ENCODE results near the gene CCT6A. TPM values are rescaled to one million over a fixed set of nuclear protein-coding genes. Genes with fewer than 3 reads are reported as not detected.
"Not testable (repeated sequence)": the region's sequence is repeated elsewhere in the genome, so short reads cannot be mapped to it uniquely, and the experiment has no call there.

The CCT6A gene
- polyA plus RNA-seq, 2 of the 4 experiments (the other 2 are of a cell fraction), result 334 to 520 TPM

DNA sequence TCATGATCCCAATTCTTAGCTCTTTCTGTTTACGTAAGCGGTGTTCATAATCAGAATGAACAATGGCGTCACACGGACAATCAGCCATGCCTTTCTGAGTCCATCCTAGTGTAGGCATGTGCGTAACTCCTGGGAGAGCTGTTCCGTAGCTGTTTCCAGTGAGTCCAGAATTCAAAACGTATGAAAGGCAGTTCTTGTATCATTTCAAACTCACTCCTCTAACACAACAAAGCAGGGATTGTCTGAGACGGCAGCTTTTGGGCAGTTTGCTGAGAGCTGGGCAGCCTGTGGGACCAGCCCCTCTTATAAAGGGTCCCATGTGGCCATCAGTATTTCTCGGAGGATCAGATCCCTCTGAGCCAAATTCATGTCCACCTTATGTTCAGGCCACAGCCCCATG lies 43.7 kb upstream of the CCT6A start:
- FAIRE-seq, result no peak

DNA sequence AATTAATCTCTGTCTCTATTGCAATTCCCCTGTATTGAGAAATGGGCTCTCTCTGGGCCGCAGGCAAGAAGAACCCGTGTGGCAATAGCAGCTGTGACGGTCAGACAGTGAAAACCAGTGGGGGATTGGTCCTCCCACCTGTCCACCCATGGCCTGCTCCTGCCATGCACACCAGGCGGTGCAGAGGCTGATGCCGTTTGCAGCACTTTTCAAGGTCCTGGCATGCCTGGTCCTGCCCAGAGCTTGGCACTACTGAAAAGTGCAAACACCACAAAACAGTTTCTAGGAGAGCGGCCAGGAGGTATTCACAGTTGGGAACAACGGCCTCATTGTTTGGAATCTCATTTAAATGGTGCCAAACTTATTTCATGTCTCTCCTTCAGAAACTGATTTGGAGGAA lies 41.9 kb upstream of the CCT6A start:
- 93% methylated on average over 5 of the region's 7 CpGs for WGBS (ENCODE audit: missing lambda C conversion rate)
- Histone ChIP-seq H3K4me3 (no peak overlapping the region), H3K4me2 (no peak overlapping the region), H3K9me3 (no peaks in the 10 kb centered on the region), H3K27ac (no peak overlapping the region), H3K4me1 (peaks cover 14% of the 10 kb centered on the region)
- ATAC-seq (no peak), FAIRE-seq (no peak), DNase-seq (ENCODE audit: low read depth in 1 of 2, low spot score in 1 of 2) (no peak)
- TF ChIP-seq ZSCAN20 (CRISPR knock-in tag; IDR thresholded peaks at IDR 0.05), result no peak
- TF ChIP-seq FOXS1 (CRISPR knock-in tag; IDR thresholded peaks at IDR 0.05), result no peak
- no peak for TF ChIP-seq POLR2AphosphoS2 (conservative IDR thresholded peaks at IDR 0.05; ENCODE audit: low read length)
- TF ChIP-seq HOXB13 (CRISPR knock-in tag; IDR thresholded peaks at IDR 0.05; ENCODE audit: low read depth), result no peak
- TF ChIP-seq POLR2A (IDR thresholded peaks at IDR 0.05; ENCODE audit: low read length), result no peak
- TF ChIP-seq, protein P1, sequence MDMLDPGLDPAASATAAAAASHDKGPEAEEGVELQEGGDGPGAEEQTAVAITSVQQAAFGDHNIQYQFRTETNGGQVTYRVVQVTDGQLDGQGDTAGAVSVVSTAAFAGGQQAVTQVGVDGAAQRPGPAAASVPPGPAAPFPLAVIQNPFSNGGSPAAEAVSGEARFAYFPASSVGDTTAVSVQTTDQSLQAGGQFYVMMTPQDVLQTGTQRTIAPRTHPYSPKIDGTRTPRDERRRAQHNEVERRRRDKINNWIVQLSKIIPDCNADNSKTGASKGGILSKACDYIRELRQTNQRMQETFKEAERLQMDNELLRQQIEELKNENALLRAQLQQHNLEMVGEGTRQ (IDR thresholded peaks at IDR 0.05), result no peak
- no peak for TF ChIP-seq TP53 (CRISPR knock-in tag; IDR thresholded peaks at IDR 0.05)
- no peak for TF ChIP-seq KDM5A (IDR thresholded peaks at IDR 0.05)
- no peak for TF ChIP-seq RCOR1 (IDR thresholded peaks at IDR 0.05; ENCODE audit: low read depth, low read length)
- TF ChIP-seq HOXB5 (CRISPR knock-in tag; IDR thresholded peaks at IDR 0.05), result no peak
- TF ChIP-seq CBX8 (IDR thresholded peaks at IDR 0.05), result no peak
- no peak for TF ChIP-seq NPAS2 (CRISPR knock-in tag; IDR thresholded peaks at IDR 0.05; ENCODE audit: borderline replicate concordance)
- no peak for TF ChIP-seq BHLHE40 (IDR thresholded peaks at IDR 0.05; ENCODE audit: low read depth, low read length)
- no peak for TF ChIP-seq ZC3H11A (IDR thresholded peaks at IDR 0.05)
- no peak for TF ChIP-seq SMC3 (IDR thresholded peaks at IDR 0.05)
- TF ChIP-seq, protein P2, sequence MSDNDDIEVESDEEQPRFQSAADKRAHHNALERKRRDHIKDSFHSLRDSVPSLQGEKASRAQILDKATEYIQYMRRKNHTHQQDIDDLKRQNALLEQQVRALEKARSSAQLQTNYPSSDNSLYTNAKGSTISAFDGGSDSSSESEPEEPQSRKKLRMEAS (IDR thresholded peaks at IDR 0.05), result no peak
- ChIA-PET CTCF (no interaction called here), POLR2A (interaction anchor here (0.5 to 0.7 kb wide), 3 partner anchors 32 to 1123 kb away, joined by 3 to 7 read pairs (median 6); no protein-coding TSS in a partner anchor)

More for the DNA sequence above, 43.7 kb upstream of the CCT6A start:
- ChIA-PET POLR2A (interaction anchor here (1.9 kb wide), 1 partner anchor 43 kb away, joined by 7 read pairs; the partner anchor contains the start of genes CCT6A and PSPH), CTCF (interaction anchor here (0.7 to 1.9 kb wide), 5 partner anchors 7 to 366 kb away, joined by 3 to 7 read pairs (median 6); no protein-coding TSS in a partner anchor)
- H3K9me3 ChIP-seq, result no peaks in the 10 kb centered on the region
- H3K4me3 ChIP-seq, result no peak overlapping the region
- DNase-seq (ENCODE audit: low read depth in 1 of 2, low spot score in 1 of 2), result no peak
- no peak for ATAC-seq
- TF ChIP-seq JUNB (IDR thresholded peaks at IDR 0.05) (no peak), RARB (CRISPR knock-in tag; IDR thresholded peaks at IDR 0.05) (no peak), EHMT2 (IDR thresholded peaks at IDR 0.05; ENCODE audit: low read depth) (no peak), CHD2 (IDR thresholded peaks at IDR 0.05; ENCODE audit: low read length, partially characterized antibody) (no peak), PHF8 (IDR thresholded peaks at IDR 0.05; ENCODE audit: borderline replicate concordance, low read depth) (no peak), MYC (IDR thresholded peaks at IDR 0.05; ENCODE audit: borderline replicate concordance, low read length) (no peak), BHLHE40 (IDR thresholded peaks at IDR 0.05; ENCODE audit: low read depth, low read length) (no peak), RNF2 (IDR thresholded peaks at IDR 0.05; ENCODE audit: borderline replicate concordance, low read depth) (no peak)
- TF ChIP-seq, protein P3, sequence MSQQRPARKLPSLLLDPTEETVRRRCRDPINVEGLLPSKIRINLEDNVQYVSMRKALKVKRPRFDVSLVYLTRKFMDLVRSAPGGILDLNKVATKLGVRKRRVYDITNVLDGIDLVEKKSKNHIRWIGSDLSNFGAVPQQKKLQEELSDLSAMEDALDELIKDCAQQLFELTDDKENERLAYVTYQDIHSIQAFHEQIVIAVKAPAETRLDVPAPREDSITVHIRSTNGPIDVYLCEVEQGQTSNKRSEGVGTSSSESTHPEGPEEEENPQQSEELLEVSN (IDR thresholded peaks at IDR 0.05; ENCODE audit: borderline replicate concordance, low read depth), result no peak
- peaks cover 16% of the 10 kb centered on the region for H3K4me1 ChIP-seq
- 89% methylated on average over 9 of the region's 9 CpGs for WGBS (ENCODE audit: missing lambda C conversion rate)
- no peak overlapping the region for H3K27ac ChIP-seq
- H3K4me2 ChIP-seq, result no peak overlapping the region

DNA sequence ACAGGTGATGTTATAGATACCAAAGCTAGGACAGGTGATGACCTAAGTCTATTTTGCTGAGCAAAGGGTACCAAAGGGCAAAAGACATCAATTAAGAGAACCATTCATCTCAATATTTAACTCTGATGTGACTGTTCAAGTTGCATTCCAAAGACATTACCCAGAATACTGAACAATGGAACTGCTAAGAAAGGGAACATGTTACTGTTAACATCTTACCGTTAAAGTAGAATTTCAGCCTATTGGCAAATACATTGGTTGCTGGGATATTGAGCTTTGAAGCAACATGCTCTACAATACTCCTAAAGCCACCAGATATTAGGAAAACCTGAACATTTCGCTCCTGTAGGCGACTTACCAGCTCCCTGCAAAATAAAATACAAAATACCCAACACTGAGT lies 34.5 kb upstream of the CCT6A start:
- FAIRE-seq; H3K9me3 ChIP-seq; H3K27ac ChIP-seq; CTCF ChIA-PET; ATAC-seq; H3K4me3 ChIP-seq; POLR2A ChIA-PET; H3K4me2 ChIP-seq; H3K4me1 ChIP-seq; DNase-seq (ENCODE audit: low read depth in 1 of 2, low spot score in 1 of 2): not testable (repeated sequence)
- WGBS (ENCODE audit: missing lambda C conversion rate), result 99% methylated on average over 3 of the region's 3 CpGs
